MM.1S (cell line): ENCODE data around the gene VPS26A.

ENCODE experiments used
- DNase-seq: peaks from one replicate; pipeline ENCODE4 v3.0.0-alpha.2; 2015
- H2AFZ ChIP-seq: fragments of 300-600 bp; sonication (generic); 2 replicates; pipeline ENCODE4 v1.6.0; 2016; ENCODE audit warnings: antibody characterized with exemption, low read length
- H3F3A ChIP-seq: fragments of 300-600 bp; sonication (generic); 2 replicates; pipeline ENCODE4 v1.6.1; 2016; ENCODE audit warnings: mild to moderate bottlenecking, antibody characterized with exemption, low read length, moderate library complexity, mixed read lengths; ENCODE audit not compliant: insufficient read depth
- H3K27ac ChIP-seq: fragments of 300-600 bp; sonication (generic); 2 replicates; pipeline ENCODE4 v1.5.1; 2016; ENCODE audit warnings: mild to moderate bottlenecking, low read length
- H3K27me3 ChIP-seq: fragments of 300-600 bp; sonication (generic); replicated peaks from 2 replicates; pipeline ENCODE4 v1.6.0; 2016; ENCODE audit warnings: low read length; ENCODE audit not compliant: insufficient read depth
- H3K36me3 ChIP-seq: fragments of 300-600 bp; sonication (generic); replicated peaks from 2 replicates; pipeline ENCODE4 v1.6.1; 2016; ENCODE audit warnings: mild to moderate bottlenecking, low read length, mixed read lengths; ENCODE audit not compliant: insufficient read depth
- H3K4me1 ChIP-seq: fragments of 300-600 bp; sonication (generic); 2 replicates; pipeline ENCODE4 v1.6.1; 2016; ENCODE audit warnings: low read length, mixed read lengths
- H3K4me2 ChIP-seq: fragments of 300-600 bp; sonication (generic); 2 replicates; pipeline ENCODE4 v1.6.0; 2016; ENCODE audit warnings: low read depth, low read length
- H3K4me3 ChIP-seq: fragments of 300-600 bp; sonication (generic); 2 replicates; pipeline ENCODE4 v1.5.1; 2016; ENCODE audit warnings: low read length, mixed read lengths
- H3K79me2 ChIP-seq: fragments of 300-600 bp; sonication (generic); 2 replicates; pipeline ENCODE4 v1.6.1; 2016; ENCODE audit warnings: mixed run types, low read length, mixed read lengths
- H3K9ac ChIP-seq: fragments of 300-600 bp; sonication (generic); 2 replicates; pipeline ENCODE4 v1.6.1; 2016; ENCODE audit warnings: low read length, mixed read lengths
- H3K9me2 ChIP-seq: fragments of 300-600 bp; sonication (generic); replicated peaks from 2 replicates; pipeline ENCODE4 v1.6.1; 2016; ENCODE audit warnings: mild to moderate bottlenecking, low read length, mixed read lengths; ENCODE audit not compliant: insufficient read depth
- H3K9me3 ChIP-seq: fragments of 300-600 bp; sonication (generic); replicated peaks from 2 replicates; pipeline ENCODE4 v1.6.1; 2016; ENCODE audit warnings: mild to moderate bottlenecking, low read length, mixed read lengths; ENCODE audit not compliant: insufficient read depth
- H4K20me1 ChIP-seq: fragments of 300-600 bp; sonication (generic); 2 replicates; pipeline ENCODE4 v1.6.1; 2016; ENCODE audit warnings: mild to moderate bottlenecking, low read length, moderate library complexity, mixed read lengths; ENCODE audit not compliant: insufficient read depth
- CTCF ChIP-seq: fragments of 300-600 bp; sonication (generic); IDR thresholded peaks from 2 replicates; pipeline ENCODE4 v1.5.1; 2016; ENCODE audit warnings: antibody characterized with exemption, low read length, mixed read lengths
- EZH2 ChIP-seq: fragments of 300-600 bp; sonication (generic); optimal IDR thresholded peaks from 2 replicates; pipeline ENCODE3; 2017; ENCODE audit warnings: low read depth, mild to moderate bottlenecking, antibody characterized with exemption, low read length, mixed read lengths
- EZH2phosphoT487 ChIP-seq: fragments of 300-600 bp; sonication (generic); IDR thresholded peaks from 2 replicates; pipeline ENCODE4 v1.6.1; 2018; ENCODE audit warnings: antibody characterized with exemption, low read length

VPS26A gene

GRCh38 chr10:69092959-69093850, 30.8 kb upstream of the VPS26A start:
- Histone ChIP-seq H3K4me1 (peaks cover 26% of the 10 kb centered on the region), H3K79me2 (peaks cover 95% of the 10 kb centered on the region)

GRCh38 chr10:69093933-69094332, 30.0 kb upstream of the VPS26A start:
- H3K79me2 ChIP-seq = peaks cover 95% of the 10 kb centered on the region

More at GRCh38 chr10:69092959-69093850, 30.8 kb upstream of the VPS26A start:
- Histone ChIP-seq H3K27me3 (no peaks in the 10 kb centered on the region), H3K4me2 (peak overlapping the region; percentile 70), H3K27ac (peak overlapping the region; percentile 42; the same call in 1 of the 2 replicates), H4K20me1 (peaks cover 17% of the 10 kb centered on the region; the same call in 1 of the 2 replicates), H3K9me3 (no peaks in the 10 kb centered on the region), H3K9ac (peak overlapping the region; percentile 9; the same call in 1 of the 2 replicates), H3K9me2 (no peaks in the 10 kb centered on the region), H3K36me3 (no peaks in the 10 kb centered on the region; the same call in 1 of the 2 replicates), H2AFZ (no peak overlapping the region), H3F3A (peaks cover 48% of the 10 kb centered on the region), H3K4me3 (no peak overlapping the region; the same call in 1 of the 2 replicates)
- TF ChIP-seq CTCF (peak; percentile 71), EZH2 (no peak)
- peak; percentile 86 for DNase-seq

GRCh38 chr10:69096045-69096444, 27.9 kb upstream of the VPS26A start:
- Histone ChIP-seq H3K4me2 (no peak overlapping the region), H3F3A (peaks cover 20% of the 10 kb centered on the region), H4K20me1 (peaks cover 21% of the 10 kb centered on the region; the same call in 1 of the 2 replicates), H3K27me3 (no peaks in the 10 kb centered on the region), H3K79me2 (peaks cover 94% of the 10 kb centered on the region), H3K36me3 (peaks cover 2% of the 10 kb centered on the region; the same call in 1 of the 2 replicates), H3K4me1 (peaks cover 17% of the 10 kb centered on the region), H3K9ac (no peak overlapping the region), H3K9me2 (no peaks in the 10 kb centered on the region), H3K9me3 (no peaks in the 10 kb centered on the region), H3K27ac (no peak overlapping the region), H2AFZ (no peak overlapping the region), H3K4me3 (no peak overlapping the region)
- TF ChIP-seq EZH2phosphoT487 = no peak
- TF ChIP-seq CTCF = no peak
- TF ChIP-seq EZH2 = no peak
- DNase-seq = no peak

More at GRCh38 chr10:69093933-69094332, 30.0 kb upstream of the VPS26A start:
- Histone ChIP-seq H3F3A (peaks cover 41% of the 10 kb centered on the region), H3K9me2 (no peaks in the 10 kb centered on the region), H3K9me3 (no peaks in the 10 kb centered on the region), H2AFZ (no peak overlapping the region), H3K4me2 (no peak overlapping the region), H3K4me1 (peaks cover 26% of the 10 kb centered on the region), H3K4me3 (no peak overlapping the region), H3K36me3 (no peaks in the 10 kb centered on the region; the same call in 1 of the 2 replicates), H4K20me1 (peaks cover 17% of the 10 kb centered on the region; the same call in 1 of the 2 replicates), H3K9ac (no peak overlapping the region), H3K27ac (peak overlapping the region; percentile 12; the same call in 1 of the 2 replicates), H3K27me3 (no peaks in the 10 kb centered on the region)
- TF ChIP-seq CTCF (no peak), EZH2phosphoT487 (no peak), EZH2 (no peak)
- no peak for DNase-seq
